Occipital lobe (tissue), 3 donors: ENCODE results near the gene NRF1. TPM values are rescaled to one million over a fixed set of nuclear protein-coding genes. Genes with fewer than 3 reads are reported as not detected.

Experiments used
- DNase-seq: peaks from one replicate; lab custom pipeline; 2025; lab: John Stamatoyannopoulos, UW
- small RNA-seq: library from RNA; depleted of rRNA; stranded (forward); fragments of <200 nt; gene quantifications from one replicate; pipeline ENCODE3, GENCODE V24; 2014
- total RNA-seq: library from RNA; depleted of rRNA; stranded (reverse); fragments of >200 nt; gene quantifications from one replicate; pipeline ENCODE4 v1.2.3, GENCODE V29; 2014

Gene NRF1
- total RNA-seq, 1 donor from 2014 or later: 16.1 TPM

- DNase-seq: no peak
Observed at GRCh38 chr7:129801882-129802281, 190.4 kb downstream of the NRF1 start.

- no peak for DNase-seq
Observed at GRCh38 chr7:129803546-129804081, 192.1 kb downstream of the NRF1 start.

- DNase-seq: no peak
Observed at GRCh38 chr7:129804111-129804889, 192.8 kb downstream of the NRF1 start.

- no peak for DNase-seq
Observed at GRCh38 chr7:129804890-129805719, 193.6 kb downstream of the NRF1 start.

Small RNA genes within 50 kb of the gene (small RNA-seq; reads per million reads assigned to genes)
- gene MIR182 (87.1 reads per million, percentile 96 among the genes with 10 or more reads in this experiment), gene MIR183 (9.3 reads per million, percentile 92 among the genes with 10 or more reads in this experiment), gene MIR96 (0.73 reads per million, percentile 64 among the genes with 10 or more reads in this experiment)

Other genes with a start within 250 kb of the NRF1 start
- 0.94 TPM for gene STRIP2, start 177.3 kb upstream of the NRF1 start, total RNA-seq
- gene SMKR1, start 109.2 kb upstream of the NRF1 start, total RNA-seq: 2.3 TPM